GM19452 (cell line): ENCODE results near the gene ZNF407.

Experiments used
- ATAC-seq: cut with Tn5 transposase; IDR thresholded peaks from one replicate; pipeline ENCODE4 v1.9.1; 2021; ENCODE audit not compliant: unreplicated experiment

The ZNF407 gene

GRCh38 chr18:75036917-75037688 is 439.4 kb downstream of the ZNF407 start:
- ATAC-seq = no peak

GRCh38 chr18:75037689-75037955 is 440.0 kb downstream of the ZNF407 start:
- no peak for ATAC-seq

- ATAC-seq = no peak
These were observed 443.9 kb downstream of the ZNF407 start for GRCh38 chr18:75041586-75041985.

GRCh38 chr18:75043478-75043877 is 445.8 kb downstream of the ZNF407 start:
- ATAC-seq = no peak

- ATAC-seq = no peak
These were observed 446.6 kb downstream of the ZNF407 start for GRCh38 chr18:75044296-75044695.

GRCh38 chr18:75044791-75045190 is 447.1 kb downstream of the ZNF407 start:
- ATAC-seq = no peak

GRCh38 chr18:75045272-75045671 is 447.6 kb downstream of the ZNF407 start:
- ATAC-seq = no peak

- no peak for ATAC-seq
These were observed 449.7 kb downstream of the ZNF407 start for GRCh38 chr18:75047240-75047961.

GRCh38 chr18:75048776-75049454 is 451.2 kb downstream of the ZNF407 start:
- ATAC-seq = no peak

GRCh38 chr18:75049455-75049789 is 451.8 kb downstream of the ZNF407 start:
- ATAC-seq = no peak

GRCh38 chr18:75051757-75052156 is 454.1 kb downstream of the ZNF407 start:
- no peak for ATAC-seq

- ATAC-seq = no peak
These were observed 454.8 kb downstream of the ZNF407 start for GRCh38 chr18:75052475-75052874.

GRCh38 chr18:75053028-75053629 is 455.5 kb downstream of the ZNF407 start:
- no peak for ATAC-seq

GRCh38 chr18:75054046-75054445 is 456.4 kb downstream of the ZNF407 start:
- no peak for ATAC-seq

GRCh38 chr18:75054611-75055010 is 456.9 kb downstream of the ZNF407 start:
- ATAC-seq = no peak

- ATAC-seq = no peak
These were observed 459.7 kb downstream of the ZNF407 start for GRCh38 chr18:75057169-75057960.

- ATAC-seq = no peak
These were observed 462.5 kb downstream of the ZNF407 start for GRCh38 chr18:75060185-75060584.

- no peak for ATAC-seq
These were observed 464.7 kb downstream of the ZNF407 start for GRCh38 chr18:75062297-75062886.

- ATAC-seq = no peak
These were observed 465.5 kb downstream of the ZNF407 start for GRCh38 chr18:75063196-75063595.

- no peak for ATAC-seq
These were observed 466.2 kb downstream of the ZNF407 start for GRCh38 chr18:75063615-75064512.
